Nephron progenitor cell (in vitro differentiated cells): Measurements from ENCODE around the gene LAMC3.
"Not testable (repeated sequence)": the region's sequence is repeated elsewhere in the genome, so short reads cannot be mapped to it uniquely, and the experiment has no call there.

Experiments
- DNase-seq: peaks from one replicate; pipeline ENCODE4 v3.0.0; 2021
- H3K27ac Mint-ChIP-seq: 2 replicates; pipeline ENCODE4 v1.8.0; 2021; ENCODE audit warnings: mild to moderate bottlenecking, moderate library complexity, mixed read lengths
- H3K27me3 Mint-ChIP-seq: 2 replicates; pipeline ENCODE4 v1.8.0; 2021; ENCODE audit warnings: mild to moderate bottlenecking, low read depth, mixed read lengths; ENCODE audit not compliant: poor library complexity
- H3K36me3 Mint-ChIP-seq: 2 replicates; pipeline ENCODE4 v1.8.0; 2021; ENCODE audit warnings: low read depth, mixed read lengths
- H3K4me1 Mint-ChIP-seq: 2 replicates; pipeline ENCODE4 v1.8.0; 2021; ENCODE audit warnings: mixed read lengths
- H3K4me3 Mint-ChIP-seq: 2 replicates; pipeline ENCODE4 v1.8.0; 2021; ENCODE audit warnings: mild to moderate bottlenecking, moderate library complexity, mixed read lengths
- H3K9me3 Mint-ChIP-seq: 2 replicates; pipeline ENCODE4 v1.8.0; 2021; ENCODE audit warnings: mild to moderate bottlenecking, moderate library complexity, mixed read lengths
- TF ChIP-seq, protein P1 (sequence below): fragments of 200-600 bp; sonication (generic); IDR thresholded peaks from 2 replicates; pipeline ENCODE4 v1.5.0; 2021; ENCODE audit warnings: antibody characterized with exemption

The LAMC3 gene

DNA sequence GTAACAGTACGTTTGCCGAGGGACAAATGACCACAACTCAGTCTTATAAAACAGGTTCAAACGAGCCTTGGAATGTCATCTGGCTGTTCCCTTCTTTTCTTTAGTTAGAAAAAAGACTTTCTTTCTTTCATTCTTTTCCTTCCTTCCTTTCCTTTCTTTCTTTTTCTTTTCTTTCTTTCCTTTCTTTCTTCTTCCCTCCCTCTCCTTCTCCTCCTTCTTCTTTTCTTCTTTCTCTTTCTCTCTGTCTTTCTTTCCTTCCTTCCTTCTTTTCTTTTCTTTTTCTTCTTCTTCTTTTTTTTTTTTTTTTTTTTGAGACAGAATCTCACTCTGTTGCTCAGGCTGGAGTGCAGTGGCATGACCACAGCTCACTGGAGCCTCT lies 9.7 kb upstream of the LAMC3 start:
- H3K4me3 Mint-ChIP-seq, result no peak overlapping the region
- H3K9me3 Mint-ChIP-seq, result peaks cover 4% of the 10 kb centered on the region
- peaks cover 4% of the 10 kb centered on the region for H3K4me1 Mint-ChIP-seq
- H3K36me3 Mint-ChIP-seq, result no peaks in the 10 kb centered on the region
- TF ChIP-seq, protein P1, sequence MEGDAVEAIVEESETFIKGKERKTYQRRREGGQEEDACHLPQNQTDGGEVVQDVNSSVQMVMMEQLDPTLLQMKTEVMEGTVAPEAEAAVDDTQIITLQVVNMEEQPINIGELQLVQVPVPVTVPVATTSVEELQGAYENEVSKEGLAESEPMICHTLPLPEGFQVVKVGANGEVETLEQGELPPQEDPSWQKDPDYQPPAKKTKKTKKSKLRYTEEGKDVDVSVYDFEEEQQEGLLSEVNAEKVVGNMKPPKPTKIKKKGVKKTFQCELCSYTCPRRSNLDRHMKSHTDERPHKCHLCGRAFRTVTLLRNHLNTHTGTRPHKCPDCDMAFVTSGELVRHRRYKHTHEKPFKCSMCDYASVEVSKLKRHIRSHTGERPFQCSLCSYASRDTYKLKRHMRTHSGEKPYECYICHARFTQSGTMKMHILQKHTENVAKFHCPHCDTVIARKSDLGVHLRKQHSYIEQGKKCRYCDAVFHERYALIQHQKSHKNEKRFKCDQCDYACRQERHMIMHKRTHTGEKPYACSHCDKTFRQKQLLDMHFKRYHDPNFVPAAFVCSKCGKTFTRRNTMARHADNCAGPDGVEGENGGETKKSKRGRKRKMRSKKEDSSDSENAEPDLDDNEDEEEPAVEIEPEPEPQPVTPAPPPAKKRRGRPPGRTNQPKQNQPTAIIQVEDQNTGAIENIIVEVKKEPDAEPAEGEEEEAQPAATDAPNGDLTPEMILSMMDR, result no peak
- peaks cover 40% of the 10 kb centered on the region for H3K27me3 Mint-ChIP-seq
- DNase-seq, result no peak
- no peak overlapping the region for H3K27ac Mint-ChIP-seq

- H3K4me1 Mint-ChIP-seq, H3K4me3 Mint-ChIP-seq, H3K27ac Mint-ChIP-seq, H3K36me3 Mint-ChIP-seq, DNase-seq: not testable (repeated sequence)
- H3K9me3 Mint-ChIP-seq, result peaks cover 15% of the 10 kb centered on the region
- peaks cover 36% of the 10 kb centered on the region for H3K27me3 Mint-ChIP-seq
These were observed 8.4 kb upstream of the LAMC3 start for GRCh38 chr9:131000526-131000925.

DNA sequence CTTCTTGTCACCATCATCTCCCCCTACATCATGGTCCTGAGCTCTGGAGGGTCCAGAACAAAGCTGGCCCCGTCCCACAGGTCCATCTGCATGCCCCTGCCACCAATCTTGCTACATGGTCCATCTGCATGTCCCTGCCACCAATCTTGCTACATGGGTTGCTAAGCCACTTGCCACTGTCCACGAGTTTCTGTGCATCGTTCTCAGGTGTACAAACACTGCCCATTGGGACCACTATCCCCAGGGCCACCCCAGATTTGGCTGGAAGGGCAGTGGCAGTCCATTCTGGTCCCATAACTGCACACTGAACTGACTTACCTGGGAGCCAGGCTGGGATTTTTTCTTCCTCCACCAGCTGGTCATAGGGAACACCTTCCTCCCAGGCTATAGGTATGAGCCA lies 8.0 kb upstream of the LAMC3 start:
- peaks cover 15% of the 10 kb centered on the region for H3K9me3 Mint-ChIP-seq
- no peak for DNase-seq
- no peak overlapping the region for H3K27ac Mint-ChIP-seq
- H3K4me1 Mint-ChIP-seq, result peaks cover 4% of the 10 kb centered on the region
- TF ChIP-seq, protein P1, result no peak
- peaks cover 36% of the 10 kb centered on the region for H3K27me3 Mint-ChIP-seq
- no peak overlapping the region for H3K4me3 Mint-ChIP-seq
- no peaks in the 10 kb centered on the region for H3K36me3 Mint-ChIP-seq

- Mint-ChIP-seq H3K36me3 (no peaks in the 10 kb centered on the region), H3K4me3 (no peak overlapping the region), H3K27ac (no peak overlapping the region), H3K4me1 (peaks cover 4% of the 10 kb centered on the region), H3K9me3 (peaks cover 15% of the 10 kb centered on the region), H3K27me3 (peaks cover 44% of the 10 kb centered on the region)
- TF ChIP-seq, protein P1, result no peak
- no peak for DNase-seq
These were observed 7.0 kb upstream of the LAMC3 start for GRCh38 chr9:131001990-131002389.

DNA sequence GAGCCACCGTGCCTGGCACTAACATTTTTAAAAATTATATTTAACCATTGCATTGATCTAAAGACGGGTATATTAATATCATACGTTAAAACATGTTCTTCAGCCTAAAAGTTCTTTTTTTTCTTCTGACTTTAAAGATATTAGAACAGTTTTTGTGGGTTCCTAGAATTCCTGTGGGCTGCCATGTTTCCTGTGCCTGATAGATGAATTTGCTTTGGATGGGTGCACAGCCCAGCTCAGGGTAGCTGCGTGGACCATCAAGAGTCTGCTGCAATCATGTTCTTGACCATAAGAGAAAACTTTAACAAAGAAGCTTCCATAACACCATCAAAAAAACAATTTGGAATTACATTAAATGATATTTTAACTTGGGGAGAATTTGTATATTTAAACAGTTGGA lies 2.4 kb upstream of the LAMC3 start:
- peaks cover 10% of the 10 kb centered on the region for H3K4me1 Mint-ChIP-seq
- peaks cover 63% of the 10 kb centered on the region for H3K27me3 Mint-ChIP-seq
- no peaks in the 10 kb centered on the region for H3K36me3 Mint-ChIP-seq
- TF ChIP-seq, protein P1, result no peak
- H3K9me3 Mint-ChIP-seq, result peaks cover 15% of the 10 kb centered on the region
- no peak for DNase-seq
- no peak overlapping the region for H3K27ac Mint-ChIP-seq
- no peak overlapping the region for H3K4me3 Mint-ChIP-seq

DNA sequence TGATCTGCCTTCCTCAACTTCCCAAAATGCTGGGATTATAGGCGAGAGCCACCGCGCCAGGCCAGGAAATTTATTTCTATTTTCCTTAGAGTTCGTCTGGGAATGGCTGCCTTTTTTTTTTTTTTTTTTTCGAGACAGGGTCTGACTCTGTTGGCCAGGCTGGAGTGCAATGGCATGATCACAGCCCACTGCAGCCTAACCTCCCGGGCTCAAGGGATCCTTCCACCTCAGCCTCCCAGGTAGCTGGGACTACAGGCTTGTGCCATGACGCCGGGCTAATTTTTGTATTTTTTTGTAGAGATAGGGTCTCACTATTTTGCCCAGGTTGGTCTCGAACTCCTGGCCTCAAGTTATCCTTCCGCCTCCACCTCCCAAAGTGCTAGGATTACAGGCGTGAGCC lies 888 bp upstream of the LAMC3 start:
- Mint-ChIP-seq H3K36me3 (no peaks in the 10 kb centered on the region), H3K27ac (no peak overlapping the region)

More for the DNA sequence above, 888 bp upstream of the LAMC3 start:
- no peak for DNase-seq
- Mint-ChIP-seq H3K9me3 (peaks cover 15% of the 10 kb centered on the region), H3K4me3 (peak overlapping the region; percentile 50), H3K27me3 (peaks cover 61% of the 10 kb centered on the region), H3K4me1 (peaks cover 21% of the 10 kb centered on the region)
- TF ChIP-seq, protein P1, result no peak
